HG03520 (cell line): ENCODE results near the gene RBM47.

Source experiments
- ATAC-seq: cut with Tn5 transposase; IDR thresholded peaks from one replicate; pipeline ENCODE4 v1.9.1; 2021; ENCODE audit warnings: mild to moderate bottlenecking, moderate library complexity; ENCODE audit not compliant: unreplicated experiment

The RBM47 gene

DNA sequence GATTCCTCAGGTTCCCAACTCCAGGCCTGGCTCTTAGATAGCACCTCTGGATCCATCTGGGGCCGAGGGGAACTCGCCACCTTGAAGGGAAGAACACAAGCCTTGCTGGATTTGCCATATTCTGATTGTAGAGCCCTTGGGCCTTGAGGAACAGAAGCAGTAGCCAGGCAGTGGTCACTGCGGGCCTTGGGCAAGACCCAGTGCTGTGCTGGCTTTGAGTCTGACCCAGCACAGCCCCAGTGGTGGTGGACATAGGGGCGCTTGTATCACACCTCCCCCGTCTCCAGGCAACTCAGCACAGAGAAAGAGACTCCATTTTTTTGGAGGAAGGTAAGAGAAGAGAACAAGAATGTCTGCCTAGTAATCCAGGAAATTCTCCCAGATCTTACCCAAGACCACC, 249.0 kb downstream of the RBM47 start:
- no peak for ATAC-seq

DNA sequence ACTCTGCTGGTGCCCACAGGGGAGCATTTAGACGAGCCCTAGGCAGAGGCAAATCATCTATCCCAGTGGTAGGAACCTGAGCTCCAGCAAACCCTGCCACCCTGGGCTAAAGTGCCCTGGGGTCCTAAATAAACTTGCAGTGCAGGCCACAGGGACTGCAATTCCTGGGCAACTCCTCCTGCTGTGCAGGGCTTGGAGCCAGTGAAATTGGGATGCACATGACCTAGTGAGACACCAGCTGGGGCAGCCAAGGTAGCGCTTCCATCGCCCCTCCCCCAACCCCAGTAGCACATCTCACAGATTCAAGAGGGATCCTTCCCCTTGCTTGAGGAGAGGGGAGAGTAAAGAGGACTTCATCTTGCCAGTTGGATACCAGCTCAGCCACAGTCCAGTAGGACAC, 250.4 kb downstream of the RBM47 start:
- no peak for ATAC-seq

DNA sequence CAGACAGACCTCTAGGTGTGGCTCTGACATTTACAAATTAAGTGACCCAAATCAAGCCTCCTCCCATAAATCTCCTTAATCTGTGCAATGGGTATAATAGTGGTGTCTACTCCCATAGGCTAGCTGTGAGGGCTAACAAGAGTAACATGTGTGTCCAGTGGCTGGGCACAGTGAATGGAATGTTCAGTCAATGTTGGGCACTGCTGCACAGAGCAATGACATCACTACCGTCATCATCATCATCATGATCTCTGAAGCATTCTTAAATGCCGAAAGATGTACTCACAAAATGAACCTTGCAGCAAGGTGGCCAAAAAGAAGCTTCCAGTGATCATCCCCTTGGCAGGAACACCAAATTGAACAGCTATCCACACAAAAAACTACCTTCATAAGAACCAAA, 251.0 kb downstream of the RBM47 start:
- no peak for ATAC-seq

DNA sequence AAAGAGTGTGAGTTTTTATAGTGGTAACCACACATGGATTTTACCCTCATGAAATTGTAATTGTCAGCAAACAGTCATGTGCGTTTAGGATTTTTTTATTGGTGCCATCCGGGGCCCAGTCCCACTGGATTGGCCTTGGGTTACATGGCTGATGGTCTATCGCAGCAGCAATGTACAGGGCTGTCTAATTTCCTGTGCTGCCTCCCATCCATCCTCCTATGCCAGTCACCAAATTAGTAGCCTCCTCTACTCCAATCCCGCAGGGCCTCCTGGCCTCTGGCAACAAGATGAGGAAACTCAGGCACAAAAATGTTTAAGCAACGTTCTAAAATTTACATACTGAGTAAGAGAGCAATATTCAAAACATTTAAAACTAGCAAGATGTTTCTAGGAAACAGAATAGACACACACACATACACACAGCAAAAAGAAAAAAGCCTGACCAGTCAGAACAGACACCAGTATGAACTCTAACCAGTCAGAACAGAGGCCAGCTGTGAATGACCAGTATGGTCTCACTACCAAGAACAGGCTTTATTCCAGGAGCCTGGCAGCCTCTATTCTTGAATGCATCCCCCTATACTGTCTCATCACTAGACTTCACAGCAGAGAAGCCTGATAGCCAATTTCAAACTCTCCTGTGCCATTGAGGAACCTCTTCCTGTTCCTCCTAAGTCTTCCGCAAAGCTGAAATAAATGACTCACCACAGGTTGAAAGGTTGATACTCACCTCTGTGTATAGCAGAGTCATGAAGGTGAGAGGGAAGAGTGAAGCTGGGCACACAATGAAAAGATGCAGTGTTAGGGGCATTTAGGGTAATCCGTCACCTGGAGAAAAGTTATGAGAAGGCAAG, 251.9 kb downstream of the RBM47 start:
- no peak for ATAC-seq

DNA sequence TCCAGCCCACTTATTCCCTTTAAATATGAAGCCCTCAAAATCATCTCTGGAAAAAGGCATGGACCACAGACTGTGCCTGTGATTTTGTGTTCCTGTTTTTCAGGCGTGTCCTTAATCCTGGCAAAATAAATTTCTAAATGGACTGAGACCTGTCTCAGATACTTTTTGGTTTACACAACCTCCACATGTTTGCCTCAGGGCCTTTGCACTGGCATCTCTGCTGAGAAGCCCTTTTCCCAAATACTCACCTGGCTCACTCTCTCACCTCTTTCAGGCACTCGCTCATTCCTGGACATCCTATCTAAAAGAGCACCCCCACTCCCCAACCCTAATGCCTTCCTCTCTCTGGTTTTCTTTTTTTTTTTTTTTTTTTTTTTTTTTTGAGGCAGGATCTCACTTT, 254.0 kb downstream of the RBM47 start:
- no peak for ATAC-seq

DNA sequence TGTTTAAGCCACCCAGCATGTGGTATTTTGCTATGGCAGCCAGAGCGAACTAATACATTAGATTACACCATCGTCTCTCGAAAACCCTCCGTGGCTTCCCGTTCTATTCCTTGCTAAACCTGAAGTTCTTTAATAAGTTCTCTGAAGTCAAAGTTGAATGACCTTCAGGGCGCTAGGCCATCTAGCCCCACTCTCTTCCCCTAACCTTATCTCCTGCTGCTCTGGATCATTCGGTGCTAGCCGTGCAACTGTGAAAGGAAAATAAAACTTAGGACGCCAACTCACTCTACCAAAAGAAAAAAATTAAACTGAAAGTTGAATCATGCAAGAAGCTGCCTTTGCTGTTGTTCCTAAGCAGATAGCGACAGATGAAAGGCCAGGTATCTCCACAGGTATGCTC, 254.6 kb downstream of the RBM47 start:
- no peak for ATAC-seq

DNA sequence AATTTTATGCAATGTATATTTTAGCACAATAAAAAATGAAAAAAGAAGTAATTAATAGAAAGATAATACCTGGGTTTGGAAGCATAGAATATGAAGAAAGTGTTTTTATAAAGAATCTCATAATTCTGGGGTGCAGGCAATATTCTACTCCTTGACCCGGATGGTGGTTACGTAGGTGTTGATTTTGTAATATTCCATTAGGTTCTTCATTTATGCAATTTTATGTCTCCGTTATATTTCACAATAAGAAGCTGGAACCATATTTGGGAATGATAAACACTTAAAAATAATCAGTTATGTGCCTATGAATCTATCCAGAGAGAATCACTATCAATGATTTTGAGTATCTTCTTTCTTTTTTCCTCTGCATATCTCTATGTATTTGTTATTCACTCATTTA, 256.0 kb downstream of the RBM47 start:
- ATAC-seq = no peak
